HG03108 (cell line): ENCODE data around the gene SUGP2.
"Not testable (repeated sequence)": the region's sequence is repeated elsewhere in the genome, so short reads cannot be mapped to it uniquely, and the experiment has no call there.

Experiments
- ATAC-seq: cut with Tn5 transposase; IDR thresholded peaks from one replicate; pipeline ENCODE4 v1.9.1; 2021; ENCODE audit warnings: moderate library complexity; ENCODE audit not compliant: unreplicated experiment

SUGP2 gene

GRCh38 chr19:18960370-18960769, 72.9 kb downstream of the SUGP2 start:
- no peak for ATAC-seq

GRCh38 chr19:18955042-18955441, 78.3 kb downstream of the SUGP2 start:
- no peak for ATAC-seq

- no peak for ATAC-seq
Measured at GRCh38 chr19:18954094-18954493, 79.2 kb downstream of the SUGP2 start.

DNA sequence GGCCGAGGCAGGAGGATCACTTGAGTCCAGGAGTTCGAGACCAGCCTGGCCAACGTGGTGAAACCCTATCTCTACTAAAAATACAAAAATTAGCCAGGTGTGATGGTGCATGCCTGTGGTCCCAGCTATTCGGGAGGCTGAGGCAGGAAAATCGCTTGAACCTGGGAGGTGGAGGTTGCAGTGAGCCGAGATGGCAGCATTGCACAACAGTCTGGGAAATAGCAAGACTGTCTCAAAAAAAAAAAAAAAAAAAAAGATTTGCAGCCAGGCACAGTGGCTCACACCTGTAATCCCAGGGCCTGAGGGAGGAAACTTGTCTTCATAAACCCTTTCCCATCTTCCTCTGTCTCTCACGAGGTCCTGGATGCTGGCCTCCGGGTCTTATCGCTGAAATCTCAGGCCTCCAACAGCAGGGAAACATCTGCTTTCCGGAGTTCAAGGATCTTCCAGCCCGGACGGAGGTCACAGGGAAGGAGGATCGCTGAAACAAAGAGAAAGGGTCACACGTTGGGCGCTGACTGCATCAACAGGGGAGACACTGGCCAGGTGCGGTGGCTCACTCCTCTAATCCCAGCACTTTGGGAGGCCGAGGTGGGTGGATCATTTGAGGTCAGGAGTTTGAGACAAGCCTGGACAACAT, 80.8 kb downstream of the SUGP2 start:
- ATAC-seq: not testable (repeated sequence)

DNA sequence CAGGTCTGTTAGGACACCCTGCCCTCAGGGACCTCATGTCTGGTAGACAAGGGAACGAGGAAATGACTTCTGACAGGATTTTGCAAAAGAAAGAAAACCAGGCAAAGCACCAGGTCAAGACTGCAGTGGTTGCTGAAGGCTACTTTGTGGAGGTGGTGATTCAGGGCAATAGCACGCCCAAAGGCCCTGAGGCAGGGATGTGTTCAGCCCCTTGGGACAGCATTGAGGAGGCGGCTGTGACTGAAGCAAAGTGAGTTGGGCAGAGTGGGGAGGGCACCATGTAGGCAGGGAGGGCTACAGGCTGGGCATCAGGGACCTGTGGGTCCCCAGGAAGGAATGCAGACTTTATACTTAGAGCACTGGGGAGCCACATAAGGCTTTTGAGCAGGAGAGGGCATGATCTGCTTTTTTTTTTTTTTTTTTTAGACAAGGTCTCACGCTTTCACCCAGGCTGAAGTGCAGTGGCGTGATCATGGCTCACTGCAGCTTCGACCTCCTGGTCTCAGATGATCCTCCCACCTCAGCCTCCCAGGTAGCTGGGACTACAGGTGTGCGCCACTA, 81.5 kb downstream of the SUGP2 start:
- ATAC-seq: no peak

DNA sequence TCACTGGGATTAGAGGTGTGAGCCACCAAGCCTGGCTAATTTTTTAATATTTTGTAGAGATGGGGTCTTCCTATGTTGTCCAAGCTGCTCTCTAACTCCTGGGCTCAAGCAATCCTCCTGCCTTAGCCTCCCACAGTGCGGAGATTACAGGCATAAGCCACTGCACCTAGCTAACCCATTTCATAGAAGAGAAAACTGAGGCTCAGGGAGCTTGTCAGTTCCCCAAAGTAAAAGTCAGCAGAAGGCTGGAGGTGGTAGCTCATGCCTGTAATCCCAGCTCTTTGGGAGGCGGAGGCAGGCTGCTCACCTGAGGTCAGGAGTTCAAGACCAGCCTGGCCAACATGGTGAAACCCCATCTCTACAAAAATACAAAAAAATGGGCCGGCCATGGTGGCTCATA, 83.5 kb downstream of the SUGP2 start:
- no peak for ATAC-seq

DNA sequence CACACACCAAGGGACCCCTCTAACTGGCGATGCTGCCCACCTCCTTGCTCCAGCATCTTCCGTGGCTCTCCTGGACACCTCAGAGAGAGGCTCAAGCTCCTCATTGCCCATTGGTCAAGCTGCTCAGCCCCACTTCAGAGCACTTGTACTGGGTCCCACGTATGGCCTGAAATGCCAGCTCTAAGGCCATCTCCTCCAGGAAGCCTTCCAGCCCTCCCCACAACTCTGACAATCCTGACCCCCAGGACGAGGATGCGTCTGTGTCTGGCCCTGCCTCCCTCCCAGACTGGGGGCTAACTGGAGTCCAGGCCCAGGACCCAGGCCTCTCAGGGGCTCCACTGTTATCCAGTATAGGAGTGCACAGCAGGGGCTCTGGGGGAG, 84.4 kb downstream of the SUGP2 start:
- ATAC-seq: no peak

GRCh38 chr19:18948075-18948975, 85.0 kb downstream of the SUGP2 start:
- no peak for ATAC-seq

GRCh38 chr19:18946918-18947317, 86.4 kb downstream of the SUGP2 start:
- ATAC-seq: no peak

DNA sequence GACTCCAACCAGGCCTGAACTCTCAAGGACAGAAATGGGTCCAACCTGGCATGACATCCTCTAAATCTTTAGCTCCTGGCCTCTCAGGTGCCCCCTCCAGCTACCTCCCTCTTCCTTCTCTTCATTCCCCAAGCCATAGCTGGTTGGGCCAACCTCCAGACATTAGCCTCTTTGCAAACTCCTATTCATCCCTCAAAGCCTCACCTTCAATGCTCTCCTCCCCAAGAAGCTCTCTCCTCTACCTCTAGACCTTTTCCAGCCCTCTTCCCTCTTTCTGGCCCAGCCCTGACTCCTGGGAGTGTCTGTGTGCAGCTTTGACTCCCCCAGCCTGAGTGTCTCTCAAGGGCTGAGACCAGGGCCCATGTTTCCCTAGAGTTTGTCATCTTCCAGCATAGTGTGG, 87.0 kb downstream of the SUGP2 start:
- no peak for ATAC-seq

DNA sequence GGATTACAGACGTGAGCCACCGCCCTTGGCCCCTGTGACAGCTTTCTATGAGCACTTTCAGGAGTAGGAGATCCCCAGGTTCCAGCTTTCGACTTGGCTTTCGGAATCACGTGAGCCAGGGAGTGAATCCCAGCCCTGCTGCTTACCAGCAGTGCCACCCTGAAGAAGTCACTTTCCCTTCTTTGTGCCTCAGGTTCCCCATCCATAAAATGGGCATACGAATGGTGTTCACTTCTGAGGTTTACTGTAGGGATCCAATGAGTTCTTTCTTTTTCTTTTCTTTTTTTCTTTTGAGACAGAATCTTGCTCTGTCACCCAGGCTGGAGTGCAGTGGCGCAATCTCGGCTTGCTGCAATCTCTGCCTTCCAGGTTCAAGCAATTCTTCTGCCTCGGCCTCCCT, 88.0 kb downstream of the SUGP2 start:
- no peak for ATAC-seq

- ATAC-seq: no peak
Measured at GRCh38 chr19:18943465-18943864, 89.9 kb downstream of the SUGP2 start.

DNA sequence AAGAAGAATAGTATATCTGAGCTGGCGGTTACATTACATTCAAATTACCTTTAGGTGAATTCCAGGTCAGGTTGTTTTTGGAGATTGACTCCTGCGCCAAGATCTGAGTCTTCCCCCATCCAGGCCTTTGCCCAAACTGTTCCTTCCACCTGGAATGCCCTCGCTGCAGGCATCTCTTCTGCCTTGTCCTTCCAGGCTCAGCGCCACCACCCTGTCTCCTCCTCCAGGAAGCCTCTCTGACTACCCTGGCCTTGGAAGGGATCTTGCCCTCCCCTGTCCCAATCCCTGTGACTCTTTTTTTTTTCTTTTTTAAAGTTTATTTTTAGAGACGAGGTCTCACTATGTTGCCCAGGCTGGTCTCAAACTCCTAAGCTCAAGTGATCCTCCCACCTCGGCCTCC, 90.6 kb downstream of the SUGP2 start:
- no peak for ATAC-seq

DNA sequence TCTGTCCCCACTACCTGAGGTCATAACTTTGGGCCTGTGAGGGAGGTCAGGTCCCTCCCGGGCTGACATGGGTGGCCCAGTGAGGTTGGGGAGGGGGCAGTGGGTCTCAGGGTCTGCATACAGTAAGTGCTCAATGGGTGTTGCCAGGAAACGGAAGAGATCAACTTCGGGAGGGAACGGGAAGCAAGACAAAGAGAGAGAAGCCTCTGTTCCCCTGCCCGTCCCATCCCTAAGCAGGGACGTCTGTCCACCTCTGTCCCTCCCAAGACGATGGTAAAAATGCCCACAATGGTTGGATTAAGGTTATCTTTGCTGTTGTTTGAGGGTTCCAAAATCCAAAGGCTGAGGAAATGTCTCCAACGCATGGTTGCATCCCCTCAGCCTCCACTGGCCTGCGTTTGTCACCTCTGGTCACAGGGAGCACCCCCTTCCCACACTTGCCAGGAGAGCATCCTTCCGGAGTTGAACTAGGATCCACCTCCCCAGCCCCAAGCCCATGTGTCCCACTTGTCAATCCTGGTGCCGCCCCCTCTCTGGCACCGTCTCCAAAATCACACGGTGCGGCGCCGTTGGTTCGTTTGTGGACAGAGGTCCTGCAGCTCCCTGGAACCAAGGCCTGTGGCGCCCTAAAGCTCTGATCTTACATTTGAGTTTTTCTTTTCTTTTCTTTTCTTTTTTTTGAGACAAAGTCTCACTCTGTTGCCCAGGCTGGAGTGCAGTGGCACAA, 91.5 kb downstream of the SUGP2 start:
- ATAC-seq: no peak
